HG03571 (cell line): Measurements from ENCODE around the gene CIB4.

Source experiments
- ATAC-seq: cut with Tn5 transposase; IDR thresholded peaks from one replicate; pipeline ENCODE4 v1.9.1; 2021; ENCODE audit not compliant: unreplicated experiment

The CIB4 gene

GRCh38 chr2:26583381-26583911 is 57.7 kb downstream of the CIB4 start:
- ATAC-seq, result no peak

- ATAC-seq, result no peak
Measured at GRCh38 chr2:26582890-26583289, 58.3 kb downstream of the CIB4 start.

GRCh38 chr2:26581991-26582842 is 58.9 kb downstream of the CIB4 start:
- ATAC-seq, result no peak

DNA sequence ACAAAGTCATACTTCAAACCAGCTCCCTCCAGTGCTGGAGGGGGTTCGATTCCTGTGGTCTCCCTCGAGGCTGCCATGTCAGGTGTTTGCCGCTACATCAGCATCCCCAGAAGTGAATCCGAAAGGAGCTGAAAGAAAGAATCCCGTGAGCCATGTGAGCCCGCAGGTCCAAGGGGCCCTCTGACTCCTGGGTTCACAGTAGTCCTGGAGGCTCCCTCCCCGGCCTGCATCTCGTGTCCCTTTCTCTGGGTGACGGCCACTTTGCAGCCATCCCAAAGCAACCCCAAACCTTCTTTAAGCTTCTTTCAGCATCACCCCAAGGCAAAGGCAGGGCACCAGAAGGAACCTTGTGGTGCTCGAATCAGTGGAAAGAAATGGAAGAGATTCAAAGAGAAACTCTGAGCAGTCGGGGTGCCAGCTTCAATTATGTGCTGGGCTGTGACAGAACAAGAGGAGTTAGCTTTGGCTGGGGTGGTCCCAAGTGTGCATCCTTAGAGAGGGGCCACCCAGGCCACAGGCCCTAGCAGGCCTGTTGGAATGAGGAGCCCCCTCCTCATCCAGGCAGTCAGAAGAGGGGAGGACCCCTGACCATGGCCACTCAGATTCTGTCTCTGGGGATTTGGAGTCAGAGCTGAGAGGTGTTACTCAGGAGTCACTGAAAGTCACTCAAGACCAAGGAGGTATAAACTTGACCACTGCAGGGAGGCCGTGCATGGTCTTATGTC is 59.7 kb downstream of the CIB4 start:
- no peak for ATAC-seq

DNA sequence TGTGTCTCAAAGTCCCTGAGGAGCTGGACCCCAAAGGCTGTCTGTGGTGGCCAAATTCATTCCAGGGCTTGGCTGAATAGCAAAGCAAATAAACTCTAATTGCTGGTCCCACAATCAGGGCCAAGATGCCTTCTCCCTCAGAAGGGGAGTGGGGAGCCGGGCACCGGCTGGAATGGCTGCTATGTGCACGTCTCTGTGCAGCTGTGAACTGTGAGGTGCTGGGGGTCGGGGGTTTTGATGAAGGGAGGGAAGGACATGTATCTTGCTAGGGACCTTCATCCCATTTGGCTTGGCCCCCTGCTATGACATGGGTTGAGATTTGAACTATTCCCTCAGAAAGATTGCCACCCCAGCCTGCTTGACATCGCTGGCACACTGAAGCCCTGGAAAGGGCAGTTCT is 60.4 kb downstream of the CIB4 start:
- no peak for ATAC-seq

GRCh38 chr2:26580151-26580550 is 61.0 kb downstream of the CIB4 start:
- ATAC-seq, result no peak

DNA sequence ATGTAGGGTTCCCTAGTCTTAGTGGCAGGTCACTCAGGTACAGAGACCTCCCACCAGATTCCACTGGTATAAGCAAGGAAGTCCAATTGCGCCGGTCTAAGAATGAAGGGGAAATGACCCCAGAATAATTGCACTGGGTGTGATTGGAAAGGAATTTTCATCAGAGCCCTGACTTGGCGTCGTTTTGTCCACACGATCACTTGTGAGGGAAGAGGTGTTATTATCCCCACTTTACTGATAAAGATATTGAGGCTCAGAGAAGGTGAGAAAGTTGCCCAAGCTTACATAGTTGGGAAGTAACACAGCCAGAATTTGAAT is 61.5 kb downstream of the CIB4 start:
- no peak for ATAC-seq

GRCh38 chr2:26579025-26579722 is 62.0 kb downstream of the CIB4 start:
- no peak for ATAC-seq

GRCh38 chr2:26578581-26578980 is 62.6 kb downstream of the CIB4 start:
- no peak for ATAC-seq

GRCh38 chr2:26578113-26578458 is 63.1 kb downstream of the CIB4 start:
- no peak for ATAC-seq

- no peak for ATAC-seq
Measured at GRCh38 chr2:26577442-26578112, 63.6 kb downstream of the CIB4 start.

GRCh38 chr2:26576565-26577441 is 64.4 kb downstream of the CIB4 start:
- ATAC-seq, result no peak

DNA sequence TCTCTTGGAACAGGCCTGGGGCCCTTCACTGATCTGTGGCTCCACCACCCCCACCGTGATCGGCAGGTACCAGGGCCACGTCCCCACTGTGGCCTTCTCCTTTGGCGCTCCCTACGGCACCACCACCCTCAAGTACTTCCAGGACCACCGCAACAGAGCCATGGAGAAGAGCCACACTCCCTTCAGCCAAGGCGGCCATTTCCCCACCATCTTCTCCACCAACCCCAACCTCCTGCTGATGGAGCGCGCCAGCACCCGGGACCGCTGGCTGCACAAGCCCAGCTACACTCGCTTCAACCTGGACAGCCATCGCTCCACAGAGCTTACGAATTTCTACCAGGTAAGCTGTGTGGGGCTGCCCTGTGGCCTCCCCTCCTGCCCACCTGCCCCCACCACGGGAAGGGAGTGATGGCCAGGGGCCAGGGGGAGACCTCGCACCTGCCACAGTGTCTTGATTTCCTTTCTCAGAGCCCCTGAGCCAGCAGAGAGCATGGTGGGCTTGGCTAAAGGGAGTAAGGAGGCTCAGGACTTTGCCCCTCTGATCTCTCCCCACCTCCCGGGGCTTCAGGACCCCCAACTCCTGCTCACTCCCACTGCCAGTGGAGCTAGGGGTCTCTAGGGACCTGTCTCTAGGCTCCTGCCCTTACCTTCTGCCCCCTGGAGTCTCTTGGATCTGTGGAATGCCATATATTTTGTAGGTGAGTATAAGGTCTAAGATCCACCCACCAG is 65.2 kb downstream of the CIB4 start:
- no peak for ATAC-seq

DNA sequence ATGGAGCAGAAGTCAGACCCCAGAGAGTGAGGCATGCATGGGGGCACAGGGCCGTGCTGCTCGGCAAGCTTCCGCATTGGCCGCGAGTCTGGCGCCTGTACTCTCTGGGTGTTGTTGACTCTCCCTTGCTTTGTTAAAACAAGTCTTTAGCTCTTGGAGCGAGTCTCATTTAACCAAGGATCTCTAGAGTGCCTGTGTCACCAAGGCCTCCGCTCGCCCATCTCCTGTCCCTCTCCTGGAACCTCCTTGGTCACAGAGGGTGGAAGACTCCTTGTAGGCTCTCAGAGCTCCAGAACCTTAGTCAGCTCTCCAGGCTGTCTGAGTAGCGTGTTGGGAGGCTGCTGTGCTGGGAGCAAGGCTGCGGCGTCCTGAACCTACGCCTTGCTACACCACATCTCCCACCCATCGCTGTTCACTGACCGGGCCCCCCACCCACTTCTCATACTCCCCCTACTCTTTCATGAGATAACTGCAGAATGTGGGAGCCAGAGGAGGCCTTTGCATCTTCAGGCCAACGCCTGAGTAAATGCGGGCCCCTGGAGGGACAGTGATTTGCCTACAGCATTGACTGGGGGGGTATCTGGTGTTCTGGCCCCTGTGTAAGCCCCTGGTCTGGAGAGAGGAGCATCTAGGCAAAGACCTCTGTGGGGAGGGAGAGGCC is 66.1 kb downstream of the CIB4 start:
- no peak for ATAC-seq

GRCh38 chr2:26574066-26574899 is 66.9 kb downstream of the CIB4 start:
- no peak for ATAC-seq

- ATAC-seq, result no peak
Measured at GRCh38 chr2:26573241-26573925, 67.8 kb downstream of the CIB4 start.

DNA sequence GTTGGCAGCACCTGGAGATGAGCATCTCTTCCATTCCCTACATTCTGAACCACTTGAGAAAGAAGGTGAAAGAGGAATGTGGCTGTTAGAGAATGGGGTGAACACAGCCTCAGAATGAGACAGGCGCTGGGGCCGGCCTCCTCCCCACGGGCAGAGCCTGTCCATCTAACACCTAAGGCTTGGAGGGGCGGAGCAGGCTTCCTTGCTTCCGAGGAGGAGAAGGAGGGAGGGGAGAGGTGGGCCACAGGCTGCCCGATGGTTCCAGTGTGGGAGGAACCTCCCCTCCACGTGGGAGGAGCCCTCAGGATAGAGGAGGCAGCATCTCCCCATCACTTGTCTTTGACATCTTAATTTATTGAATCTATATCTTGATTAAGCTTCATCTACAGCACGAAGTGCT is 68.6 kb downstream of the CIB4 start:
- ATAC-seq, result no peak

DNA sequence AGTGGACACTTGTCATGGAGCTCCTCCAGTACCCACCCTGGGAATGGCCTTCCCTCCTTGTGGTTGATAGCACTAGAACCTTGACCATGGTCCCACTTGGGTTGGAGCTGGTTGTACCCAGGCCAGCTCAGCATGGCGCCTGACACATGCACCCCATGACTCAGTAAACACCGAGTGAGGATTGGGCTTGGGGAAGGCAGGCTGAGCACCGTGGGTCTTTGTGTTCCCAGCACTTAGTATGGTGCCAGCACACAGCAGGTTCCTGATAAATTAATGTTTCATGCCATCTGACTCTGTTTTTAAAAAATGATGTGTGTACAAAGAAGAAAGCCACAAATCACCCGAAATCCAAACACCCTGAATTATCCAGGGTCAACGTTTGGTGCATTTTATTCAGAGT is 69.8 kb downstream of the CIB4 start:
- ATAC-seq, result no peak
